Coronary artery (tissue), 2 donors: ENCODE data around the gene TBC1D4.
"Not testable (repeated sequence)": the region's sequence is repeated elsewhere in the genome, so short reads cannot be mapped to it uniquely, and the experiment has no call there.

Experiments
- DNase-seq: peaks from one replicate; pipeline ENCODE4 v3.0.0-alpha.2; 2017; ENCODE audit warnings: low spot score
- H3K27ac ChIP-seq, 2 donors: fragments of 200-600 bp; sonication (generic); one replicate each; pipeline ENCODE4 v1.5.1; 2016 to 2019
- H3K4me3 ChIP-seq: fragments of 200-600 bp; sonication (generic); 2 replicates; pipeline ENCODE4 v1.5.1; 2016; ENCODE audit warnings: mild to moderate bottlenecking, moderate library complexity
- CTCF ChIP-seq: fragments of 200-600 bp; sonication (generic); IDR thresholded peaks from one replicate; pipeline ENCODE4 v1.5.1; 2019; ENCODE audit warnings: antibody characterized with exemption

TBC1D4 gene

GRCh38 chr13:75352641-75353327 lies 129.2 kb downstream of the TBC1D4 start:
- Histone ChIP-seq H3K27ac (no peak overlapping the region), H3K4me3 (no peak overlapping the region)
- DNase-seq = no peak
- TF ChIP-seq CTCF = no peak

GRCh38 chr13:75351538-75351937 lies 130.4 kb downstream of the TBC1D4 start:
- H3K27ac ChIP-seq, H3K4me3 ChIP-seq, DNase-seq: not testable (repeated sequence)

GRCh38 chr13:75347925-75348324 lies 134.0 kb downstream of the TBC1D4 start:
- no peak for TF ChIP-seq CTCF
- Histone ChIP-seq H3K27ac (no peak overlapping the region), H3K4me3 (no peak overlapping the region)
- no peak for DNase-seq

- no peak for DNase-seq
- Histone ChIP-seq H3K4me3 (no peak overlapping the region), H3K27ac (no peak overlapping the region)
- no peak for TF ChIP-seq CTCF
Observed at GRCh38 chr13:75347457-75347856, 134.5 kb downstream of the TBC1D4 start.

- DNase-seq = no peak
- no peak for TF ChIP-seq CTCF
- no peak overlapping the region for H3K27ac ChIP-seq
- no peak overlapping the region for H3K4me3 ChIP-seq
Observed at GRCh38 chr13:75345193-75345592, 136.8 kb downstream of the TBC1D4 start.

GRCh38 chr13:75341028-75341427 lies 140.9 kb downstream of the TBC1D4 start:
- no peak overlapping the region for H3K4me3 ChIP-seq
- H3K27ac ChIP-seq = no peak overlapping the region
- TF ChIP-seq CTCF = no peak
- no peak for DNase-seq

- DNase-seq = no peak
- Histone ChIP-seq H3K4me3 (no peak overlapping the region), H3K27ac (no peak overlapping the region)
- TF ChIP-seq CTCF = no peak
Observed at GRCh38 chr13:75339635-75340374, 142.2 kb downstream of the TBC1D4 start.
